Thyroid gland (tissue), 4 donors: Measurements from ENCODE around the gene GPR25. TPM values are rescaled to one million over a fixed set of nuclear protein-coding genes. Genes with fewer than 3 reads are reported as not detected.

Experiments used
- DNase-seq, 2 donors: peaks; one replicate each; pipeline ENCODE4 v3.0.0-alpha.2; 2019
- H3K27ac ChIP-seq, 3 donors: fragments of 200-600 bp; sonication (generic); 1 replicate in 2 of 3; 2 replicates in 1 of 3; pipeline ENCODE4 v1.5.1; 2016 to 2019; ENCODE audit warnings: mild to moderate bottlenecking in 1 of 3, moderate library complexity in 1 of 3
- H3K27me3 ChIP-seq: fragments of 200-600 bp; sonication (generic); one replicate; pipeline ENCODE4 v1.5.1; 2019
- H3K36me3 ChIP-seq, 2 donors: fragments of 200-600 bp; sonication (generic); one replicate each; pipeline ENCODE4 v1.5.1; 2016 to 2019
- H3K4me1 ChIP-seq, 2 donors: fragments of 200-600 bp; sonication (generic); one replicate each; pipeline ENCODE4 v1.5.1; 2017 to 2019
- H3K4me3 ChIP-seq, 3 donors: fragments of 200-600 bp; sonication (generic); replicated peaks in 1 of 3; 1 replicate in 2 of 3; 2 replicates in 1 of 3; pipeline ENCODE4 v1.5.1; 2016; ENCODE audit warnings: mild to moderate bottlenecking in 1 of 3
- H3K9me3 ChIP-seq: fragments of 200-600 bp; sonication (generic); one replicate; pipeline ENCODE4 v1.5.1; 2017
- POLR2A ChIP-seq, 2 donors: fragments of 450-650 bp; IDR thresholded peaks; one replicate each; pipeline ENCODE4 v1.6.1; 2017; ENCODE audit warnings: antibody characterized with exemption in 2 of 2, mild to moderate bottlenecking in 2 of 2, moderate library complexity in 1 of 2
- WGBS, 2 donors: methylation state at CpG; one replicate each; pipeline ENCODE4 v1.1.5; 2017; 5-methylcytosine and 5-hydroxymethylcytosine counted together
- intact Hi-C: fragments of 100-400 bp; cut with DNase I; formaldehyde crosslinking; loops from one replicate; pipeline ENCODE4 v1.15.1; 2023
- total RNA-seq, 4 donors: library from RNA; depleted of rRNA; stranded (reverse); fragments of >200 nt; gene quantifications; one replicate each; pipeline ENCODE4 v1.2.3, GENCODE V29; 2016
- TF ChIP-seq, protein P1 (sequence below), 6 experiments: fragments of 200-600 bp in 3 of 6; fragments of 450-650 bp in 3 of 6; sonication (generic) in 3 of 6; IDR thresholded peaks; one replicate each; pipeline ENCODE4 v1.5.1; 2016 to 2019; ENCODE audit warnings: antibody characterized with exemption in 6 of 6, mild to moderate bottlenecking in 2 of 6, inconsistent platforms in 1 of 6, moderate library complexity in 1 of 6

Gene GPR25
- total RNA-seq, 4 donors from 2014 or later, result 0.27 TPM; not detected in 3

DNA sequence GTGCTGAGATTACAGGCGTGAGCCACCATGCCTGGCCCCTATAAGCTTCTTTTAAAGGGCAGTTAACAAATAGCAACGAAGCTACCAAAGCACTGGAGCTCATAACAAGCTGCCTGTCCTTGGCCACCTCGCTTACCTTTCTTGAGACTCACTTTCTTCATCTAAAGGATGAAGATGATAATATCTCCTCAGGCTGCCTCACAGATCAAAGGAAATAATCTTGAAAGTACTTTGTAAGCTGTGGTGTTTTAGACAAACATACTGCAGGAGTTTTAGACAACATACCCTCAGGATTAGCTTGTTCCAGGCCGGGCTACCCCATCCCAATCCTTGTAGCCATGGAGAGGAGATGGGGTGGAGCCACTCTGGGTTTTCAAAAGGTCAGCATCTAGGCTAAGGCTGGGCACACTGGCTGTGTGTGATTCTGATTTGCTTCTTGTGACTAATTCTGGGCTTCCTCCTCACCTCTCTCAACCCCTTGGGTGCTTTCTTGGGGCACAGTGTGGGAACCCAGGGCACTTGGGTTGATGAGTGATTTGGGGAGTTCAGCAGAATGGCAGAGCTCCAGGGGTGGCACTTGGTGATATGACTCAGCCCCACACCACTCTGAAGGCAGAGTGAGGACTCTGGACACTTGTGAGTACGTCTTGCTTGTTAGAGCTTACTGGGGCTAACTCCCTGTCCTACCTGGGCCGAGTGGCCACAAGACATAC, 5.2 kb downstream of the GPR25 start:
- no peak overlapping the region for H3K27ac ChIP-seq
- WGBS, 2 donors, result 81 to 87% methylated on average over 6 of the region's 6 CpGs
- no peak for DNase-seq
- no peak overlapping the region for H3K4me3 ChIP-seq
- no peak for TF ChIP-seq POLR2A (IDR thresholded peaks at IDR 0.05)
- TF ChIP-seq, protein P1, sequence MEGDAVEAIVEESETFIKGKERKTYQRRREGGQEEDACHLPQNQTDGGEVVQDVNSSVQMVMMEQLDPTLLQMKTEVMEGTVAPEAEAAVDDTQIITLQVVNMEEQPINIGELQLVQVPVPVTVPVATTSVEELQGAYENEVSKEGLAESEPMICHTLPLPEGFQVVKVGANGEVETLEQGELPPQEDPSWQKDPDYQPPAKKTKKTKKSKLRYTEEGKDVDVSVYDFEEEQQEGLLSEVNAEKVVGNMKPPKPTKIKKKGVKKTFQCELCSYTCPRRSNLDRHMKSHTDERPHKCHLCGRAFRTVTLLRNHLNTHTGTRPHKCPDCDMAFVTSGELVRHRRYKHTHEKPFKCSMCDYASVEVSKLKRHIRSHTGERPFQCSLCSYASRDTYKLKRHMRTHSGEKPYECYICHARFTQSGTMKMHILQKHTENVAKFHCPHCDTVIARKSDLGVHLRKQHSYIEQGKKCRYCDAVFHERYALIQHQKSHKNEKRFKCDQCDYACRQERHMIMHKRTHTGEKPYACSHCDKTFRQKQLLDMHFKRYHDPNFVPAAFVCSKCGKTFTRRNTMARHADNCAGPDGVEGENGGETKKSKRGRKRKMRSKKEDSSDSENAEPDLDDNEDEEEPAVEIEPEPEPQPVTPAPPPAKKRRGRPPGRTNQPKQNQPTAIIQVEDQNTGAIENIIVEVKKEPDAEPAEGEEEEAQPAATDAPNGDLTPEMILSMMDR (IDR thresholded peaks at IDR 0.05), result no peak
- intact Hi-C loops, result no loop called here
- H3K27me3 ChIP-seq, result peaks cover 8% of the 10 kb centered on the region
- H3K9me3 ChIP-seq, result no peaks in the 10 kb centered on the region
- no peaks in the 10 kb centered on the region for H3K36me3 ChIP-seq
- H3K4me1 ChIP-seq, result peaks cover 0 to 11% of the 10 kb centered on the region in 2 donors

DNA sequence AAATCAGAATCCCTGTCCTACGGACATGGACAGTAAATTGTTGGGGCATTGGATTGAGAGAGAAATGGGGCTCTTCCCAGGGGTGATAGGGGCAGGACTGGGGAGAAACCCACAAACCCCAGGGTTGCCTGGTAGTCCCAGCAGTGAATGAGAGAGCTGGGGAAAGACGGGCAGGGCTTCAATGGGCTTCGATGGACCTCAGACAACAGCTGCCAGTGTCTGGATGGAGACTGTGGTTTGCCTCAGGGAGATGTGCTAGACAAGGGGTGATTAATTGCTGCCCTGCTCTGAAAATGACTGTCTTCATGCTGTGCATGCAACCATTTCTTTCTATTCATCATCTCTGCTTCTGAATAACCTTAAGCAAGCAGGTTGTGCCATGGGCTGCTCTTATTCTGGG, 7.4 kb downstream of the GPR25 start:
- Histone ChIP-seq H3K4me1 (no peaks in the 10 kb centered on the region), H3K36me3 (no peaks in the 10 kb centered on the region), H3K27ac (no peak overlapping the region), H3K9me3 (no peaks in the 10 kb centered on the region), H3K4me3 (no peak overlapping the region), H3K27me3 (no peaks in the 10 kb centered on the region)
- intact Hi-C loops, result no loop called here
- no peak for DNase-seq
- 78 to 94% methylated on average over 3 of the region's 3 CpGs for WGBS, 2 donors
- no peak for TF ChIP-seq POLR2A (IDR thresholded peaks at IDR 0.05)
- TF ChIP-seq, protein P1 (IDR thresholded peaks at IDR 0.05), result no peak

DNA sequence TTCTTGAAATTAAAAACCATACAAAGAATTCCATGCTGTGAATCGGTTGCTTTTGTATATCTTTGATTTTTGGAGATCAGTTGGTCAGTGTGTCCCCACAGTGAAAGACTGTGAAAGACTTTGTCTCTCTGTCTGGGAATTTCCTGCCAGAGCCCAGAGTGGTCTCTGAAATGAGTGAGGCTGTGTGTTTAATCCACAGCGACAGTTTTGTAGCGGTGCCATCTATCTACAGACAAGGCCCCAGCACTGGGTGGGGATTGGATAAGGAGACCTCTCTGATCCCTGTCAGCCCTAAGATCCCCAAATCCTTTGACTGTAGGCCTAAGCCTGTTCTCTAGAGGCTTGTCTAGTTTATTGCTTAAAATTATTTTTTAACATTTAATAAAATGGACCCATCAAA, 10.3 kb downstream of the GPR25 start:
- no peak for DNase-seq
- WGBS, 2 donors, result 90 to 91% methylated on average over 3 of the region's 3 CpGs
- Histone ChIP-seq H3K27ac (no peak overlapping the region), H3K9me3 (no peaks in the 10 kb centered on the region), H3K4me1 (no peaks in the 10 kb centered on the region), H3K36me3 (no peaks in the 10 kb centered on the region), H3K4me3 (no peak overlapping the region), H3K27me3 (no peaks in the 10 kb centered on the region)
- intact Hi-C loops, result no loop called here
- TF ChIP-seq, protein P1 (IDR thresholded peaks at IDR 0.05), result no peak

DNA sequence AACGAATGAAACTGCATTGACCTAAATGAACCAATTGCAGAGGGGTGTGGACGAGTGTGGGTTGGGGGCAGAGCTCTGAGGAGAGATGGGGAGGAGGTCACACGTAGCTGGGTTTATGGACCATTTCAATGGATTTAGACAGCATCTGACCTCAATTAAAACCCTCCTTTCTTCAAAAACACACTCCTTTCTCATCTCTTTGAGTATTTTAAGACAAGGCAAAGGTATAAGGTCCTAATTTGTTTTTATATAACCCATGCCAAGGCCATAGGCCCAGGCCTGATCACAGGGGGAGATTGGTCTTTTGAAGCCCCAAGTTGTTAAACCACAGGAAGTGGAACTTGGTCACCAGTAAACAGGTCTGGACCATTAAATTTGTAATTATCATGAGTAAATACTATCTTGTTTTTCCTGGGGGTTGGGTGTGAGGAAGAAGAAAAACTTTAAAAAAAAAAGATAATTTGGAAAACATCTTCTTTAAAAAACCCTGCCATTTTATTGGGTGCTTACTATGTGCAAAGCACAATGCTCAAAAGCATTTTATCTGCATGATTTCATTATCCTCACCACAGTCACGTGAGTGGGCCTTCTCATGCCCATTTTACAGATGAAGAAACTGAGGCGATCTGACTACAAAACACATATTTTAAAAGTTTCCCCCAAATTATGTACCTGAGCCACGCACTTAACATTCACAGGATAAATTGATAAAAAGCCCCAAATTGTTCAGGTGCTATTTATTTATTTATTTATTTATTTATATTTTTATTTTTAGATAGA, 13.0 kb downstream of the GPR25 start:
- no peaks in the 10 kb centered on the region for H3K27me3 ChIP-seq
- intact Hi-C loops, result no loop called here
- WGBS, 2 donors, result 93 to 97% methylated on average over 6 of the region's 6 CpGs
- no peak for DNase-seq
- no peak for TF ChIP-seq POLR2A (IDR thresholded peaks at IDR 0.05)
- TF ChIP-seq, protein P1 (IDR thresholded peaks at IDR 0.05), result no peak
- peaks cover 0 to 1% of the 10 kb centered on the region in 2 donors for H3K4me1 ChIP-seq
- no peak overlapping the region for H3K27ac ChIP-seq
- H3K36me3 ChIP-seq, result no peaks in the 10 kb centered on the region
- H3K9me3 ChIP-seq, result no peaks in the 10 kb centered on the region
- no peak overlapping the region for H3K4me3 ChIP-seq

DNA sequence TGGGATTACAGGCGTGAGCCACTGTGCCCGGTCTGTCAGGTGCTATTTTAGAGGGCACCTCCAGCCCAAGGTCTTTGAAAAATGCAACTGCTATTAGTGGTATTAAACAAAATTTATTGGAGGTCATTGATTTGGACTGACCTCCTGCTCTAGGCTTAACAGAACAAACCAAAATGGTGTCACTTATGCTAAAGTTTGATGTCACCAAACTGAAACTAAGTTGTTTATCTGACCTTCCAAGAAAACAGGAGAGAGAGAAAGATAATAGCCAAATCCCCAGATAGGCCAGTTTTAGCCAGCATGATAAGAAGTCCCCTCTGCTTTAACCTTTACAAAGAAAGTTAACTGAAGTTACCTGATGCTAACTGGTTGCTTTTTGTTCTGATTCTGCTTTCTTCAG, 13.8 kb downstream of the GPR25 start:
- no peak for DNase-seq
- intact Hi-C loops, result no loop called here
- Histone ChIP-seq H3K4me3 (no peak overlapping the region), H3K27me3 (no peaks in the 10 kb centered on the region), H3K4me1 (peaks cover 5 to 9% of the 10 kb centered on the region in 2 donors), H3K36me3 (no peaks in the 10 kb centered on the region), H3K27ac (no peak overlapping the region), H3K9me3 (no peaks in the 10 kb centered on the region)
- WGBS, 2 donors, result 96 to 97% methylated on average over 2 of the region's 2 CpGs
- no peak for TF ChIP-seq POLR2A (IDR thresholded peaks at IDR 0.05)
- TF ChIP-seq, protein P1 (IDR thresholded peaks at IDR 0.05), result no peak
